Urothelium cell line (cell line): ENCODE results near the gene PPP2R5A.

ENCODE experiments used
- DNase-seq: peaks from one replicate; pipeline ENCODE4 v3.0.0; 2011; ENCODE audit warnings: low spot score, mixed read lengths
- FAIRE-seq: peaks from 2 replicates; lab custom pipeline; 2011; peaks lifted over from hg19 to GRCh38; lab: Jason Lieb, UNC

Gene PPP2R5A

GRCh38 chr1:212284744-212285684 is at the start of gene PPP2R5A:
PPP2R5A (plus strand) TSS chr1:212285410; CDS start chr1:212286111, 701 bp downstream.
- DNase-seq, result peak; percentile 98
- peak; percentile 78 for FAIRE-seq

GRCh38 chr1:212235857-212236256 is 49.4 kb upstream of the PPP2R5A start:
- no peak for FAIRE-seq
- no peak for DNase-seq

- FAIRE-seq, result no peak
Measured at GRCh38 chr1:212236664-212237220, 48.5 kb upstream of the PPP2R5A start.

GRCh38 chr1:212237651-212238050 is 47.6 kb upstream of the PPP2R5A start:
- FAIRE-seq, result no peak
- no peak for DNase-seq

More at GRCh38 chr1:212236664-212237220, 48.5 kb upstream of the PPP2R5A start:
- DNase-seq, result no peak

GRCh38 chr1:212238552-212238951 is 46.7 kb upstream of the PPP2R5A start:
- FAIRE-seq (no peak), DNase-seq (no peak)

GRCh38 chr1:212241501-212241900 is 43.7 kb upstream of the PPP2R5A start:
- FAIRE-seq, result no peak
- DNase-seq, result no peak

GRCh38 chr1:212241957-212242287 is 43.3 kb upstream of the PPP2R5A start:
- no peak for FAIRE-seq

GRCh38 chr1:212242288-212242984 is 42.8 kb upstream of the PPP2R5A start:
- no peak for DNase-seq
- FAIRE-seq, result no peak

More at GRCh38 chr1:212241957-212242287, 43.3 kb upstream of the PPP2R5A start:
- DNase-seq, result no peak

GRCh38 chr1:212242985-212243308 is 42.3 kb upstream of the PPP2R5A start:
- DNase-seq, result no peak
- FAIRE-seq, result no peak

GRCh38 chr1:212244441-212244840 is 40.8 kb upstream of the PPP2R5A start:
- no peak for DNase-seq
- FAIRE-seq, result no peak

- DNase-seq, result no peak
- FAIRE-seq, result no peak
Measured at GRCh38 chr1:212247179-212247721, 38.0 kb upstream of the PPP2R5A start.

- no peak for DNase-seq
Measured at GRCh38 chr1:212247988-212248387, 37.2 kb upstream of the PPP2R5A start.

GRCh38 chr1:212254853-212255363 is 30.3 kb upstream of the PPP2R5A start:
- no peak for FAIRE-seq
- no peak for DNase-seq

More at GRCh38 chr1:212247988-212248387, 37.2 kb upstream of the PPP2R5A start:
- no peak for FAIRE-seq

- DNase-seq (no peak), FAIRE-seq (no peak)
Measured at GRCh38 chr1:212255705-212256307, 29.4 kb upstream of the PPP2R5A start.

- no peak for DNase-seq
- FAIRE-seq, result no peak
Measured at GRCh38 chr1:212256369-212256768, 28.8 kb upstream of the PPP2R5A start.

- no peak for FAIRE-seq
- no peak for DNase-seq
Measured at GRCh38 chr1:212257157-212257556, 28.1 kb upstream of the PPP2R5A start.

- FAIRE-seq, result no peak
Measured at GRCh38 chr1:212259693-212260480, 25.3 kb upstream of the PPP2R5A start.

GRCh38 chr1:212260557-212261355 is 24.5 kb upstream of the PPP2R5A start:
- no peak for FAIRE-seq
- peak; percentile 63 for DNase-seq

More at GRCh38 chr1:212259693-212260480, 25.3 kb upstream of the PPP2R5A start:
- DNase-seq, result no peak

- FAIRE-seq (no peak), DNase-seq (no peak)
Measured at GRCh38 chr1:212261361-212261929, 23.8 kb upstream of the PPP2R5A start.
